OCI-LY3 (cell line): ENCODE results near the gene C9.

Experiments
- CTCF ChIP-seq: fragments of 200-600, 300-600 bp; sonication (generic); IDR thresholded peaks from 2 replicates; pipeline ENCODE4 v1.5.1; 2014; ENCODE audit warnings: antibody characterized with exemption, low read length, low read depth
- EZH2phosphoT487 ChIP-seq: fragments of 200-600 bp; shearing (Covaris generic); IDR thresholded peaks from 2 replicates; pipeline ENCODE4 v1.6.1; 2018; ENCODE audit warnings: antibody characterized with exemption, mixed run types, low read depth

GRCh38 chr5:39273314-39273954, 90.9 kb downstream of the C9 start:
- TF ChIP-seq CTCF (no peak), EZH2phosphoT487 (no peak)
